Bladder microvascular endothelial cell (primary cell): ENCODE results near the gene ZNF736. TPM values are rescaled to one million over a fixed set of nuclear protein-coding genes. Genes with fewer than 3 reads are reported as not detected.

Experiments
- total RNA-seq: library from RNA; depleted of rRNA; stranded (reverse); fragments of >200 nt; gene quantifications from 2 replicates; pipeline ENCODE4 v1.2.3, GENCODE V29; 2014

ZNF736 gene
- 6.6 and 20.6 TPM in 2 replicates for total RNA-seq

GRCh38 chr7:64313740-64314491, at the start of gene ZNF736:
TSS of gene ZNF736 (plus strand) at chr7:64313961. CDS start at chr7:64314151, 190 bp downstream.

Other genes with a start within 250 kb of the ZNF736 start
- not detected in 2 replicates for gene ZNF735, start 106.8 kb upstream of the ZNF736 start, total RNA-seq
- gene ZNF679, start 85.5 kb upstream of the ZNF736 start, total RNA-seq, result not detected in 2 replicates
- gene ZNF680, start 249.1 kb downstream of the ZNF736 start, total RNA-seq, result 6.6 and 15.6 TPM in 2 replicates